ENCODE data around the gene SSTR5. TPM values are rescaled to one million over a fixed set of nuclear protein-coding genes. Genes with fewer than 3 reads are reported as not detected.
"Not testable (repeated sequence)": the region's sequence is repeated elsewhere in the genome, so short reads cannot be mapped to it uniquely, and the experiment has no call there.

The SSTR5 gene
- total RNA-seq, 6 experiments from 2014 or later: not detected

- Mint-ChIP-seq H3K4me1 (ENCODE audit: low read depth) (no peaks in the 10 kb centered on the region), H3K9me3 (peaks cover 22% of the 10 kb centered on the region), H3K36me3 (ENCODE audit: low read depth) (peaks cover 6% of the 10 kb centered on the region), H3K4me3 (no peak overlapping the region), H3K27ac (no peak overlapping the region), H3K27me3 (ENCODE audit: insufficient read depth) (peaks cover 6% of the 10 kb centered on the region)
- no peak for TF ChIP-seq CTCF (IDR thresholded peaks at IDR 0.05)
- no peak for DNase-seq
Observed at GRCh38 chr16:1080801-1081733, 8.5 kb downstream of the SSTR5 start.

GRCh38 chr16:1081734-1082265, 9.3 kb downstream of the SSTR5 start:
- Mint-ChIP-seq H3K27me3 (ENCODE audit: insufficient read depth) (peaks cover 3% of the 10 kb centered on the region), H3K36me3 (ENCODE audit: low read depth) (peaks cover 6% of the 10 kb centered on the region), H3K4me1 (ENCODE audit: low read depth) (no peaks in the 10 kb centered on the region), H3K9me3 (peaks cover 22% of the 10 kb centered on the region), H3K27ac (no peak overlapping the region), H3K4me3 (no peak overlapping the region)
- TF ChIP-seq CTCF (IDR thresholded peaks at IDR 0.05): no peak
- DNase-seq: no peak

- H3K4me3 Mint-ChIP-seq: no peak overlapping the region
- peak; percentile 20 for DNase-seq
- H3K27ac Mint-ChIP-seq: no peak overlapping the region
- H3K4me1 Mint-ChIP-seq (ENCODE audit: low read depth): no peaks in the 10 kb centered on the region
- TF ChIP-seq CTCF (IDR thresholded peaks at IDR 0.05): no peak
- peaks cover 22% of the 10 kb centered on the region for H3K9me3 Mint-ChIP-seq
- peaks cover 3% of the 10 kb centered on the region for H3K27me3 Mint-ChIP-seq (ENCODE audit: insufficient read depth)
- peaks cover 6% of the 10 kb centered on the region for H3K36me3 Mint-ChIP-seq (ENCODE audit: low read depth)
Observed at GRCh38 chr16:1082266-1082951, 9.9 kb downstream of the SSTR5 start.

GRCh38 chr16:1082952-1083675, 10.6 kb downstream of the SSTR5 start:
- peaks cover 7% of the 10 kb centered on the region for H3K27me3 Mint-ChIP-seq (ENCODE audit: insufficient read depth)
- no peaks in the 10 kb centered on the region for H3K4me1 Mint-ChIP-seq (ENCODE audit: low read depth)
- H3K9me3 Mint-ChIP-seq: peaks cover 22% of the 10 kb centered on the region
- no peak for TF ChIP-seq CTCF (IDR thresholded peaks at IDR 0.05)
- H3K36me3 Mint-ChIP-seq (ENCODE audit: low read depth): peaks cover 6% of the 10 kb centered on the region
- H3K4me3 Mint-ChIP-seq: no peak overlapping the region
- DNase-seq: no peak
- H3K27ac Mint-ChIP-seq: no peak overlapping the region

- Mint-ChIP-seq H3K4me1 (ENCODE audit: low read depth) (no peaks in the 10 kb centered on the region), H3K9me3 (peaks cover 22% of the 10 kb centered on the region), H3K36me3 (ENCODE audit: low read depth) (peaks cover 6% of the 10 kb centered on the region), H3K27me3 (ENCODE audit: insufficient read depth) (peaks cover 9% of the 10 kb centered on the region), H3K27ac (no peak overlapping the region), H3K4me3 (no peak overlapping the region)
- no peak for DNase-seq
- no peak for TF ChIP-seq CTCF (IDR thresholded peaks at IDR 0.05)
Observed at GRCh38 chr16:1084971-1085370, 12.4 kb downstream of the SSTR5 start.

GRCh38 chr16:1086443-1086842, 13.9 kb downstream of the SSTR5 start:
- H3K4me3 Mint-ChIP-seq; H3K27ac Mint-ChIP-seq; DNase-seq; H3K27me3 Mint-ChIP-seq (ENCODE audit: insufficient read depth); H3K36me3 Mint-ChIP-seq (ENCODE audit: low read depth); H3K4me1 Mint-ChIP-seq (ENCODE audit: low read depth): not testable (repeated sequence)
- H3K9me3 Mint-ChIP-seq: peaks cover 22% of the 10 kb centered on the region
